Osteoblast (primary cell): ENCODE results near the gene EPHB2. TPM values are rescaled to one million over a fixed set of nuclear protein-coding genes. Genes with fewer than 3 reads are reported as not detected.

Experiments used
- DNase-seq: peaks from one replicate; pipeline ENCODE4 v3.0.0; 2011; ENCODE audit warnings: low spot score, mixed read lengths; ENCODE audit not compliant: insufficient read length; ENCODE audit errors: missing footprints
- H2AFZ ChIP-seq: 2 replicates; pipeline ENCODE4 v1.6.0; 2011; ENCODE audit warnings: mild to moderate bottlenecking, low read length
- H3K27ac ChIP-seq: 2 replicates; pipeline ENCODE4 v1.5.1; 2011; ENCODE audit warnings: mild to moderate bottlenecking, low read depth, low read length, moderate library complexity
- H3K27me3 ChIP-seq: 2 replicates; pipeline ENCODE4 v1.6.0; 2012; ENCODE audit warnings: mild to moderate bottlenecking, control low read depth, inconsistent platforms, low read length, moderate library complexity; ENCODE audit not compliant: insufficient read depth
- H3K36me3 ChIP-seq: 2 replicates; pipeline ENCODE4 v1.5.1; 2011; ENCODE audit warnings: mild to moderate bottlenecking, low read length, control low read depth, moderate library complexity; ENCODE audit not compliant: insufficient read depth
- H3K4me1 ChIP-seq: 2 replicates; pipeline ENCODE4 v1.5.1; 2011; ENCODE audit warnings: mild to moderate bottlenecking, low read length, control low read depth, moderate library complexity; ENCODE audit not compliant: insufficient read depth
- H3K4me2 ChIP-seq: 2 replicates; pipeline ENCODE4 v1.6.0; 2011; ENCODE audit warnings: mild to moderate bottlenecking, low read length; ENCODE audit not compliant: insufficient read depth
- H3K4me3 ChIP-seq: fragments of 200-600 bp; sonication (generic); 3 replicates; pipeline ENCODE4 v1.5.1; 2012; ENCODE audit warnings: mild to moderate bottlenecking, low read length, inconsistent platforms; ENCODE audit not compliant: insufficient read depth
- H3K79me2 ChIP-seq: 2 replicates; pipeline ENCODE4 v1.6.0; 2012; ENCODE audit warnings: mild to moderate bottlenecking, low read length, control low read depth, inconsistent platforms; ENCODE audit not compliant: insufficient read depth
- H3K9me3 ChIP-seq: 2 replicates; pipeline ENCODE4 v1.5.1; 2011; ENCODE audit warnings: low read depth, low read length, control low read depth
- H4K20me1 ChIP-seq: 2 replicates; pipeline ENCODE4 v1.6.0; 2012; ENCODE audit warnings: mild to moderate bottlenecking, low read length, control low read depth; ENCODE audit not compliant: insufficient read depth
- total RNA-seq: library from RNA; depleted of rRNA; stranded (reverse); fragments of >200 nt; gene quantifications from 2 replicates; pipeline ENCODE4 v1.2.3, GENCODE V29; 2012
- TF ChIP-seq, protein P1 (sequence below): IDR thresholded peaks from 2 replicates; pipeline ENCODE4 v1.5.1; 2011; ENCODE audit warnings: mild to moderate bottlenecking, low read depth, low read length, moderate library complexity; ENCODE audit errors: extremely low read depth

Gene EPHB2
- total RNA-seq, 1 donor: 8.7 TPM

DNA sequence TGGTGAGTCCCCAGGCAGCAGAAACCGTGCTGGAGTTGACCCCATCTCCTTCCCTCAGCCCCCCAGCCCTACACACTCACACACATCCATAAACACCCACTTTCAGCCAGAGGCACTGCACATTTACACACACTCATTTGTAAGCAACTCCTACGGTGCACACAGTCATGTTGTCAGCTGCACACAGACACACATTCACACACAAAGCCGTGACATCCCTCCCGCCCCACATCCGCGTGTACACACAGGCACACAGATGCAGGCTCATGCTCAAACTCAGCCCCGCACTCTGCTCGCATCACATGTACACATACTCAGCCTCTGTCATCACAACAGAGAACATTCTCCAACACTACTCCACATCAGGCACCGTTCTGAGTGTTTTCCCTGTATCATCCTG is 214.5 kb downstream of the EPHB2 start:
- Histone ChIP-seq H4K20me1 (no peaks in the 10 kb centered on the region), H3K4me2 (no peak overlapping the region), H3K9me3 (peaks cover 2% of the 10 kb centered on the region), H3K36me3 (no peaks in the 10 kb centered on the region), H3K27ac (no peak overlapping the region), H3K27me3 (peaks cover 15% of the 10 kb centered on the region), H3K4me1 (no peaks in the 10 kb centered on the region), H3K4me3 (no peak overlapping the region), H3K79me2 (no peaks in the 10 kb centered on the region), H2AFZ (no peak overlapping the region)
- DNase-seq: peak; percentile 43
- TF ChIP-seq, protein P1, sequence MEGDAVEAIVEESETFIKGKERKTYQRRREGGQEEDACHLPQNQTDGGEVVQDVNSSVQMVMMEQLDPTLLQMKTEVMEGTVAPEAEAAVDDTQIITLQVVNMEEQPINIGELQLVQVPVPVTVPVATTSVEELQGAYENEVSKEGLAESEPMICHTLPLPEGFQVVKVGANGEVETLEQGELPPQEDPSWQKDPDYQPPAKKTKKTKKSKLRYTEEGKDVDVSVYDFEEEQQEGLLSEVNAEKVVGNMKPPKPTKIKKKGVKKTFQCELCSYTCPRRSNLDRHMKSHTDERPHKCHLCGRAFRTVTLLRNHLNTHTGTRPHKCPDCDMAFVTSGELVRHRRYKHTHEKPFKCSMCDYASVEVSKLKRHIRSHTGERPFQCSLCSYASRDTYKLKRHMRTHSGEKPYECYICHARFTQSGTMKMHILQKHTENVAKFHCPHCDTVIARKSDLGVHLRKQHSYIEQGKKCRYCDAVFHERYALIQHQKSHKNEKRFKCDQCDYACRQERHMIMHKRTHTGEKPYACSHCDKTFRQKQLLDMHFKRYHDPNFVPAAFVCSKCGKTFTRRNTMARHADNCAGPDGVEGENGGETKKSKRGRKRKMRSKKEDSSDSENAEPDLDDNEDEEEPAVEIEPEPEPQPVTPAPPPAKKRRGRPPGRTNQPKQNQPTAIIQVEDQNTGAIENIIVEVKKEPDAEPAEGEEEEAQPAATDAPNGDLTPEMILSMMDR: no peak

DNA sequence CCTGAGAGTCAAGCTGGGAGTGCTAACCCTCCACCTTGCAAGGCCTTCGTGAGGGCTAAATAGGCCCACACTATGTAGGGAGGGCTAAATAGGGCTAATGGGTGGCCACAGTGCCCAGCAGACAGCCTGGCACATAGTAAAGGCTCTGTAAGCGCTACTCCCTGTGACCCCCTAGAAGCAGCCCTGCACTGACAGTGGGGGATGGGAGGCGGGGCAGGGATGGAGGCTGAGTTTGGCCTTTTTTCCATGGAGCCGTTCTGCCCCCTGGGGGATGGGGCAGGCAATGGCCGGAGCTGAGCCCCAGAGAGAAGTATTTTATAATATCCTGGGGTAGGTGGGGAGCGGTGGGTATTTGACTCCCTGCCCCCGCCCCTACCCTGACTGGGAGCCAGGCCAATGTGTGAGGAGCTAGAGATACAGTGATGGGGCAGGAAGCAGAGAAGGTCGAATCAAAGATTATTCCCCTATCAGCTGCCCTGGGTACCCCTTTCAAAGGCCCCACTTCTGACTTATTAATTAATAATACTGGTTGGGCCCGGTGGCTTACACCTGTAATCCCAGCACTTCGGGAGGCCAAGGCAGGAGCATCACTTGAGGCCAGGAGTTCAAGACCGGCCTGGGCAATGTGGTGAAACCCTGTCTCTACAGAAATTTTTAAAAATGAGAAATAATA is 219.7 kb downstream of the EPHB2 start:
- Histone ChIP-seq H2AFZ (no peak overlapping the region), H3K9me3 (no peaks in the 10 kb centered on the region), H3K27ac (no peak overlapping the region), H3K4me2 (no peak overlapping the region), H4K20me1 (no peaks in the 10 kb centered on the region), H3K4me3 (no peak overlapping the region), H3K4me1 (no peaks in the 10 kb centered on the region), H3K36me3 (no peaks in the 10 kb centered on the region), H3K27me3 (peaks cover 20% of the 10 kb centered on the region), H3K79me2 (no peaks in the 10 kb centered on the region)
- TF ChIP-seq, protein P1: peak; percentile 81
- DNase-seq: peak; percentile 96

DNA sequence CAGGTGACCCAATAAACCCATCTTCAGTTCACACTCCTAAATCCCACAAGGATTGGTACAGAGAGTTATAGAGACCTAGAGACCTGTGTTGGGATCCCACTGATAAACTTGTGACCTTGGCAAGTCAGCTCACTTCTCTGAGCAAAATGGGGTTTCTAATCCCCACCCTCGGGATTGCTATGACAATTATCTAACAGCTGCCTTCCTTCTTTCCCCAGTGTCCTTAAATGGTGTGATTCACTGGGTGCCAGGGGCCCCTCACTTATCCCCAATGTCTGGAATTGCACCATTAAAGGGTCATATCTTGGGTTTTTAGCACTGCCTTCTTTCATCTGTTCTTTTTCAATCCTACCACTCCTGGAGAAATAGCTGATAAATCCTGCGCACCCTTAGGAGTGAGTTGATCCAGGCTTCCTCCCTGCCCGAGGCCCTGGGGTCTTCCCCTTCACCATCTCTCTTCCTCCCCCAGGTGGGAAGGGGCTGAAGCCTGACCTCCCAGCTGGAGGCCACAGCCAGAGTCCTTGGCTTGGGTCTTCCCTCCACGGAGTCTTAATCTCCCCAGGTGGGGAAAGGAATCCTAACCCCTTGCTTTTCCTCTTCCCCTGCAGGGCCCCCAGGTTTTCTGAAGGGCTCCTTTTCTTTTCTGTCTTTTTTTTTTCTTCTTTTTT is 222.3 kb downstream of the EPHB2 start:
- H3K36me3 ChIP-seq: no peaks in the 10 kb centered on the region
- H3K27me3 ChIP-seq: peaks cover 5% of the 10 kb centered on the region
- peak; percentile 71 for DNase-seq
- H4K20me1 ChIP-seq: no peaks in the 10 kb centered on the region
- no peak overlapping the region for H2AFZ ChIP-seq
- no peak overlapping the region for H3K27ac ChIP-seq
- H3K4me2 ChIP-seq: no peak overlapping the region
- no peaks in the 10 kb centered on the region for H3K79me2 ChIP-seq
- TF ChIP-seq, protein P1: no peak
- no peaks in the 10 kb centered on the region for H3K9me3 ChIP-seq
- no peaks in the 10 kb centered on the region for H3K4me1 ChIP-seq
- H3K4me3 ChIP-seq: no peak overlapping the region

DNA sequence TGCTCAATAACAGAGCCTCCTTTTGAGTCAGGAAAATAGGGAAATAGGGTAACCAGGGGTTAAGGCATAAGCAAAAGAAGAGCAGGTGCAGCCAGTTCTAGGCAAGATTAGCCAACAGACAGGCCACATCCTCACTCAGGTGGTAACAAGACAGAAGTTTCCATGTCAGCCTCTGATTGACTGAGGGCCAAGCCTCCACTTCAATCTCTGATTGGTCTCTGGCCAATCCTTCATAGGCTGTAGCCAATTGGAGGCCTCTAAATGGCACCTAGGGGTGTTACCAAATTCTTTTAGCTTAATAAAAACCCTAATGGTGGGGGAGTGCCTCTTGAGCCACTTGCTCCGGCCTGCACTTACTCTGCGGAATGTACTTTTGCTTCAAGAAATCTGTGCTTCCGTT is 224.8 kb downstream of the EPHB2 start:
- Histone ChIP-seq H3K27me3 (peaks cover 5% of the 10 kb centered on the region), H3K27ac (no peak overlapping the region), H3K79me2 (no peaks in the 10 kb centered on the region), H2AFZ (no peak overlapping the region), H3K9me3 (no peaks in the 10 kb centered on the region), H3K4me2 (no peak overlapping the region), H3K4me3 (no peak overlapping the region), H4K20me1 (no peaks in the 10 kb centered on the region), H3K36me3 (no peaks in the 10 kb centered on the region), H3K4me1 (no peaks in the 10 kb centered on the region)
- TF ChIP-seq, protein P1: no peak
- DNase-seq: no peak
